ENCODE measurements around the gene ABAT.
"Not testable (repeated sequence)": the region's sequence is repeated elsewhere in the genome, so short reads cannot be mapped to it uniquely, and the experiment has no call there.

Gene ABAT

GRCh38 chr16:8785408-8785807 is 111.0 kb downstream of the ABAT start:
- no peak for DNase-seq (ENCODE audit: low spot score)

GRCh38 chr16:8786316-8786715 is 111.9 kb downstream of the ABAT start:
- not testable (repeated sequence) for DNase-seq (ENCODE audit: low spot score)

GRCh38 chr16:8788578-8789172 is 114.3 kb downstream of the ABAT start:
- DNase-seq (ENCODE audit: low spot score): no peak

DNA sequence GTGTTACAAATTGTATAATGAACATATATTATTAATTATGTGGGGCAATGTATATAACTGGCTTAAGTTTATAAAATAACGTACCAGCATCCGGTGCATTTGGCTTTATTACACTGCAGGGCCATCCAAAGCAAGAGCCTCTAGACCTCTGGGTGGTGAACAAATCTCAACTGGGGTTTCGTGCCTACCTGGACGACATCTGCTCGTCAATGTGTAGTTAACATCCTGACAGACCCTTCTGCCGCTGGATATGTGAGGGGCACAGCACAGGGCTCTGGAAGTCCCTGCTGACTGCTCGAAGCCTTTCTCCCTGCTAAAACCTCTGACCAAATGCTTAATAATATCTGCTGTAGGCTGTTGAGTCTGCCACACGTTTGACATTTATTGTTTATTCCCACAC is 120.7 kb downstream of the ABAT start:
- no peak for DNase-seq (ENCODE audit: low spot score)

DNA sequence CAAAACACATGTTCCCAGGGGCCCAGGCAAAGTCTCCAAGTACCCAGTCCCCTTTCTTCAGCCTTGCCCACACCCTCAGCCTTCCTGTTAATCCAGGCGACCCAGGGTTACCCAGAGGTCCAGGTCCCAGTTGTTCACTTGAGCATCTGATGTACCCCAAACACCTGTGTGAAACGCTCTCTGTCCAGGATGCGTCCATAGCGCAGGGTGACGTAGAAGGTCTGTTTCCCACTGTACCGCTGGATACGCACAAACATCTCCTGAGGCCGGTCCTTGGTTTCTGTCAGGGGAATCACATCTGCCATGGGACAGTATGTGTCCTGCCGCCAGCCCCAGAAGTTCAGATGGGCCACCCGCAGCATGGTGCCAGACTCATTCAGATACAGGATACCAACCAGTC is 121.4 kb downstream of the ABAT start:
- DNase-seq (ENCODE audit: low spot score): no peak

DNA sequence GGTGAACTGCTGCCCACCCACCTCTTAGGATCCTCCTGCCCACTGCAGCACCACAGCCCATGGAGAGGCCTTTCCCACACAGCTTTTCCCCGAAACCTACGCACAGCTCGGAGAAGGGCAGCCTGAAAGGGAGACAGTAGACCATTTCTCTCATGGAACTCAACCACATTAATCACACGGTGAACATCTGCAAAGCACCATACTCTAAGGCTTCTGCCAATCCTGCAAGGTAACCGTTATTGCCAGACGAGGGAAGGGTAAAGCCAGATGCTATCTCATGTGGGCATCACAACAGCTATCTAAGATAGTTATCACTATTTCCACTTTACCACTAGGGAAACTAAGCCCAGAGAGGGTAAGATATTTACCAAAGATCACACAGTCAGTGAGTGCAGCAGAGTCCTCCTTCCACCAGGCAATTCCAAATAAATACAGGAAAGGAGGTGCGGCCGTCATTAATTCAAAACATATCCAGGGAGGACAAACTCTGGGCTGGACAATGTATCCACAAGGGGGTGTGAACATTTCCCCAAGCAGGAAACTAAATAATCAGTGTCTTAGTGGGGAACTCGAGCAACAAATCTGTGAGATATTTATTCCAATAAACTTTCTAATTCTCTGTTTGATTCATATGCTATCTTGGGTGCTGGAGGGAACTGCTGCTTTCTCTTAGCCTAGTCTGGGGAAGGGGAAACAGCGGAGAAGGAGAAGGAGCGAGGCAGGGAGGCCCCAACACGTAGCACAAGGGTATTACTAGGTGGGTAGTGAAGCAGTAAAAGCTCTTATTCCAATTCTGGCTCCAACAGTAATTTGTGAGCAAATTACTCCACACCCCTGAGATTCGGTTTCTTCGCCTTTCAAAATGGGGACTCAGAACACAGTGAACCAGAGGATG is 122.3 kb downstream of the ABAT start:
- DNase-seq (ENCODE audit: low spot score): no peak

DNA sequence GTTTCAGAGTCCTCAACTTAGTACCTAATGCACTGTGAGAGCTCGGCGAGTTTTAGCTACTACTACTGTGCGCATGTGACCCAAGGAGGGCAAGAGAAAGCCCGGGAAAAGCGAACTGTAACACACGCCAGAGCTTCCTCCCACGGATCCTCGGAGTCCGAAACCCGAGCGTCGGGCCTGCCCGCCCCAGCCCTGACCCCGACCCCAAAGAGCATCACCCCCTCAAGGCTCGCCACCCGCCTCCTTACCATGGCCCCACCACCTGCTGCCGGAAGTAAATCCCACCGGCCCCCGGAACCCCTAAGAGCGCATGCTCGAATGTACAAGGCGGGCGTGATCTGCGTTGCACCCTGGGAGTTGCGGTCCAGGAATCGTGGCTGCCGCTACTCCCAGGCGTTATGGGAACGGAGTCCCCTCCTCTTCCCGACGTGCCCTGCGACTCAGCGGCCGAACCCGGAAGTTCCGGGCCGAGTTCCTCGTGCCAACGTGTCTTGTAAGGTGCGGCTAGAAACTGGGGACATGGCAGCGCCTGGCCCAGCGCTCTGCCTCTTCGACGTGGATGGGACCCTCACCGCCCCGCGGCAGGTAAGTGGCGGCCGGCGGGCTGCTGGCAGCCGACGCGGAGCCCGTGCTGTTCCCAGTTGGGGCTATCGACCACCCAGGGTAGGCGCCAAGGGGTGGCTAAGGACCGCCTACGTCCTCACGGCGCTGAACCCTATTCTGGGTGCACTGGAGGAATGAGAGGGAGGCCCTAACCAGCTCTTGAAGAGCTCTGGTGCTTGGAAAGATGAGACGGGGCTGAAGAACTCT is 123.2 kb downstream of the ABAT start, which contains the start of the genes PMM2 and TMEM186:
Gene PMM2, plus strand, starts transcription at position 476 of the 810 bp plus-strand sequence. Its CDS starts 44 bp downstream, at position 520.
Gene TMEM186, minus strand, starts transcription at position 276 of the 810 bp plus-strand sequence. Its CDS starts 25 bp downstream, at position 251.
- DNase-seq (ENCODE audit: low spot score): peak; percentile 95

DNA sequence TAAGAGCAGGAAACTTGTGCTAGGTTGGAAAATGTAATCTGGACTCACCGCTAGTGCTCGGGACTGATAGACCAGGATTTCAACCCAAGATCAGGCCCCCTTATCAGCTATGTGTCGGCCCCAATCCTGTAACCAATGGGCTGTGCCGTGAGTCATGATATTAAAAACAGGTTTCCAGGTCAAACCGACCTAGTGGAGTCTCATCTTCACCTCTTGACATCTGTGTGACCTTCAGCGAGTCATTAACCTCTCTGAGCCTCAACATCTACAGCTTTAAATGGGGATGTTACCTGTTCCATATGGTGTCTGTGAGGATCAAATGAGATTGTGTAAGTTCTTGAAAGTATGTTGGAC is 123.7 kb downstream of the ABAT start:
- peak; percentile 20 for DNase-seq (ENCODE audit: low spot score)

DNA sequence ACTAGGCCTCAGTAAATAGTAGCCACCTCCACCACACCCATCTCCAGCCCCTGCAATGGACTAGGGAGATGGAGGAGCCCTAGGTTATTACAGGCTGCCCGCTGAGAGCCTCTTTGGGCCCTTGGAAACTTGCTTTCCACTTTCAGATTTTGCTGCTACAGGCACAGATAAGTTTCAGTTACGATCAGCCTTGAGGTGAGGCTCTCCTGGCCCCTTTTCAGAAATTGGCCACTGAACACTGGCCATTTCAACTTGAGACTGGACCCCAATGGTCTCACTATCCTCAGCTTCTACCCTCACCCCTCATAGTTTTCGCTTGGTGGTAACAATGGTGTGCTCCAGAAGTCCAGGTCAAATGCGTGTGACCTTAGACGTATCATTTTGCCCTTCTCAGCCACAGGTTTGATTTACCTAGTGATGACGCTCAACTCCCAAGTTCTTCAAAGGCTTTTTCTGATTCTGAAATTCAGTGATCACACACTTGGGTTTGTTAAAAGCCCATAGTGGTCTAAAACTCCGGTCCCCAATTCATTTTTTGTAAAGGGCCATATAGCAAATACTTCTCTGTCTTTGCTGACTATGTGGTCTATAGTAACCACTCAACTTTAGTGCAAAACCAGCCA is 124.2 kb downstream of the ABAT start:
- DNase-seq (ENCODE audit: low spot score): no peak

DNA sequence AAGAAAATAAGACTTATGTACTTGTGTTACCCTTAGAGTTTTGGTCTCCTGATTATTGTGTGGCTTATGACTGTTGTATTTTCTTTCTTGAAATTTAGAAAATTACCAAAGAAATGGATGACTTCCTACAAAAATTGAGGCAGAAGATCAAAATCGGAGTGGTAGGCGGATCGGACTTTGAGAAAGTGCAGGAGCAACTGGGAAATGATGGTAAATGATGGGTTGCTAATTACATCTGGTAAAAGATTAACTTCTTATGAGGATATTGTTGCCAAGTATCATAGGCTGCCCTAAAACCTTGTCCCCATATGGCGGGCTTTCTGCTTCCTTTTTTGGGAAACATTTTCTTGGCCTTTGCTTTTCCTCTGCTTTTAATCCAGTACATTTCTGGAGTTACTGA is 127.3 kb downstream of the ABAT start:
- DNase-seq (ENCODE audit: low spot score): no peak

GRCh38 chr16:8803733-8804132 is 129.3 kb downstream of the ABAT start:
- DNase-seq (ENCODE audit: low spot score): not testable (repeated sequence)

DNA sequence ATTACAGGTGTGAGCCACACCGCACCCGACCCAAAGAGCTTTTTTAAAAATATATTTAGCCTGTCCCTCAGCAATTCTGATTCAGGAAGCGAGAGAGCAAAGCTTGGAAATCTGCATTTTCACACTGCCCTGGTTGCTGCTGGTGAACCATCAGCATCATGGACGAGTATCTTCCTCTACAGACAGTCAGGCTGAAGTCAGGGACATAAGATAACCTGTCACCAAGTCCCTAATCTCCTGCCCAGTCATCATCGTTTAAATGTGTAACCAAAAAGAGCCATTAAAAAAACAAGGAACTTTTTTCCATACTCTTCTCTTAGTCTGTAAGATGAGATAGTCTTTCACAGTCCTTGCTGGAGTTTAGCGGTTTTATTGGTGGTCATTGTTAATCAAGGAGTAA is 129.9 kb downstream of the ABAT start:
- no peak for DNase-seq (ENCODE audit: low spot score)

- no peak for DNase-seq (ENCODE audit: low spot score)
Measured at GRCh38 chr16:8806272-8806983, 132.0 kb downstream of the ABAT start.

DNA sequence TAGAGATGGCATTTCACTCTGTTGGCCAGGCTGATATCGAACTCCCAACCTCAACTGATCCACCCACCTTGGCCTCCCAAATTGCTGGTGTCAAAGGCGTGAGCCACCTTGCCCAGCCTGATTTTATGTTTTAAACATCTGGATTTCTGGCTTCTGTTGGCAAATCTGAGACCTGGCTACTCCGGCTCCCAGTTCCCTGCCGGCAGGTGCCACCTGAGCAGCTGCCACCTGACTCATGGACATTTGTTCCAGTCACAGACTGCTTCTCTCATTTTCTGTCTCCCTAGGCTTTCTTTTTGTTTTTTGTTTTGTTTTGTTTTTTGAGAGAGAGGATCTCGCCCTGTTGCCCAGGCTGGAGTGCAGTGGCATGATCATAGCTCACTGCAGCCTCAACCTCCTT is 132.8 kb downstream of the ABAT start:
- DNase-seq (ENCODE audit: low spot score): no peak

GRCh38 chr16:8808009-8808408 is 133.6 kb downstream of the ABAT start:
- no peak for DNase-seq (ENCODE audit: low spot score)

GRCh38 chr16:8808613-8809353 is 134.4 kb downstream of the ABAT start:
- no peak for DNase-seq (ENCODE audit: low spot score)

DNA sequence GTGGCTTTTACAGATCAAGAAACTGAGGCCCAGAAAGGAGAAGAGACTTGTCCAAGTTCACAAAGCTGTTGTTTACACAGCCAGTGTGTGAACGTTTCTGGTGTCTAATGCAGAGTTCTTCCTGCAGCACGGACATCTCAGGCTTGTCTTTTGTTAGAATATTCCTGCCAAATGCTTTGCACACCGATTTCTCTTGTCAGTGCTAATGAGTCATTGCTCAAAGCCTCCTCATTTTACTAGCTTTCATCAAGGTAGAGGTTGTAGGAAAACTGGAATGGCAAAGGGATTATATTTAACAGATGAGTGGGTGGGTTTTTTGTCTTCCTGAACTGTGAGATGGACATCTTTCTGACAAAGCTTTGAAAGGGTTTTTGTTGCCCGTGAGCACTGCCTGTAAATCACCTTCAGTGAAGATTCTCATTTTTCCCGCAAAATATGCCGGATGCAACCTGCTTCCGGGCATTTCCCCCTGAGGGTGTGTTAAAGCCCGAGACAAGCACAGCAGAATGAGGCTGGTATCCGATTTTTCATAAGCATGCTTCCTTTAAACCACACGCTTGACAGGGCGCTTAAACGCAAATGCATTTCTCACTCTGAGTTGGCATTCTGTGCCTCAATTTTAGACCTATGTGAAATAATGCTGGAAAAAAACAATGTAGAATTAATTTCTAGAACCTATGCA is 137.9 kb downstream of the ABAT start:
- DNase-seq (ENCODE audit: low spot score): no peak

- no peak for DNase-seq (ENCODE audit: low spot score)
Measured at GRCh38 chr16:8814095-8814806, 139.8 kb downstream of the ABAT start.

DNA sequence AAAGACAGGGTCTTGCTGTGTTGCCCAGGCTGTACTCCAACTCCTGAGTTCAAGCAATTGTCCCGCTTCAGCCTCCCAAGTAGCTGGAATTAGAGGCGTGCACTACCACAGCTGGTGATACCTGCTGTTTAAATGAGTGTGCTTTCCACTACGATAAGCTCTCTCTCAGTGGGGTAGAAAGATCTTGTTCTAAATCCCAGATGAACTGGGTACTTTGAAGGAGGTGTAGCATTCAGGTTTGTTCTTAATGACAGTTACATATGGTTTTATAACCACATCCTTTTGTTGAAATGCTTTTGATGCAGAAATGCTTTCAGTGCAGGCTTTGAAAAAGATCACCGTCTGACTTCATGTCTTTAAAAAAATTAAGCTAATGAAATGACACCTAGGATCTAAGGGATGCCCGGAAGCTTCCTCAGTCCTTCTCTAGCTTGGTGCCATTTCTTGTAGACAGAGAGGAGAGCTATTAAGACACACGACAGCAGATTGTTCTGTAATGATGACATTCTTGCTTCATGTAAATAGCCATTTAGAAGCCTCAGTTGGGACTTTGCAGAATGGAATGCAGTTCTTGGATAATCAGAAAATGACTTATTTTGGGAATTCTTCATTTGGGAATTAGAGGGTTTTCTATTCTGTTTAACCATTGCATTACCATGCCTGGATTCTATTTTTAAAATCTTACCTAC is 142.7 kb downstream of the ABAT start:
- peak; percentile 7 for DNase-seq (ENCODE audit: low spot score)
